BLaER1 treated with 17β-estradiol and CSF1 and Interleukin-3, amounts not matched to agents 10 nM and 100 nM (cell line): ENCODE measurements around the gene KRTAP12-3.

ENCODE experiments used
- H3K27ac ChIP-seq, 11 experiments: shearing (Covaris generic); formaldehyde crosslinking; 2 replicates each; pipeline ENCODE4 v1.8.1; 2022
- H3K27me3 ChIP-seq, 11 experiments: shearing (Covaris generic); formaldehyde crosslinking; 2 replicates each; pipeline ENCODE4 v1.8.1; 2022
- H3K36me3 ChIP-seq, 11 experiments: shearing (Covaris generic); formaldehyde crosslinking; 2 replicates each; pipeline ENCODE4 v1.8.1; 2022
- H3K4me1 ChIP-seq, 10 experiments: shearing (Covaris generic); formaldehyde crosslinking; 2 replicates each; pipeline ENCODE4 v1.8.1; 2022
- H3K4me2 ChIP-seq, 11 experiments: shearing (Covaris generic); formaldehyde crosslinking; 2 replicates each; pipeline ENCODE4 v1.8.1; 2022
- H3K4me3 ChIP-seq, 10 experiments: shearing (Covaris generic); formaldehyde crosslinking; 2 replicates each; pipeline ENCODE4 v1.8.1; 2022
- H3K9ac ChIP-seq, 11 experiments: shearing (Covaris generic); formaldehyde crosslinking; 2 replicates each; pipeline ENCODE4 v1.8.1; 2022
- H3K9me3 ChIP-seq, 11 experiments: shearing (Covaris generic); formaldehyde crosslinking; replicated peaks in 1 of 11; 2 replicates each; pipeline ENCODE4 v1.8.1; 2022
- H4K20me1 ChIP-seq, 11 experiments: shearing (Covaris generic); formaldehyde crosslinking; 2 replicates each; pipeline ENCODE4 v1.8.1; 2022
- Cebpa-rat ChIP-seq, 11 experiments: shearing (Covaris generic); IDR thresholded peaks; 2 replicates each; pipeline ENCODE4 v1.8.1; 2022

Gene KRTAP12-3

DNA sequence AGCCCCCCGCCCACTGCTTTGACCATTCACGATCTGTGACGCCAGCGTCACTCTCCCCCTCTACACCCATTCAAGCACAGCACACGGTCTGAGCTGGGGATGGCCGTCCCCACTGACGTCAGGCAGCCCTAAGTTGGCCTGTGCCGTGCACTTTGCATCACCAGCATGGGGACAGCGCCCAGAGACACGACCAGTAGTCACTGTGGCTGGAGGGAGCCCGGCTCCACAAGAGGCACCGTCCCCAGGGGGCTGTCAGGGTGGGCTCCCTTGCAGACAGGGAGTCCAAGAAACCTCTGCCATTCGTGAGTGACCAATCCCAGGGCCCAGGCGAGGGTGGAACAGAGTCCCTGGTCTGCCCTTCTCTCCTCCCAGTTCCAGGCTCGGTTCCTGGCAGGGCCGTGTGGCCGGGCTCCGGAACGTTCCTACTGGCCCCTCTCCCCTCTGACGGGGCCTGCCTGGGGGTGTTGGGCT, 43.5 kb upstream of the KRTAP12-3 start:
- H3K9me3 ChIP-seq, result peaks cover 29 to 35% (median 31%) of the 10 kb centered on the region in 11 experiments
- no peak overlapping the region for H3K9ac ChIP-seq
- H3K36me3 ChIP-seq, result peaks cover 0 to 7% (median 0%) of the 10 kb centered on the region in 11 experiments; a peak in 4 of 22 replicates
- no peak overlapping the region for H3K4me3 ChIP-seq
- peaks cover 26 to 53% (median 45%) of the 10 kb centered on the region in 10 experiments for H3K4me1 ChIP-seq
- no peaks in the 10 kb centered on the region for H4K20me1 ChIP-seq
- no peak overlapping the region for H3K27ac ChIP-seq
- peak overlapping the region in 5 of 11 experiments; percentile 65 to 77 (median 71); a peak in 10 of 22 replicates for H3K4me2 ChIP-seq
- peaks cover 0 to 5% (median 0%) of the 10 kb centered on the region in 11 experiments; a peak in 3 of 22 replicates for H3K27me3 ChIP-seq
- no peak for TF ChIP-seq Cebpa-rat (IDR thresholded peaks at IDR 0.05)

DNA sequence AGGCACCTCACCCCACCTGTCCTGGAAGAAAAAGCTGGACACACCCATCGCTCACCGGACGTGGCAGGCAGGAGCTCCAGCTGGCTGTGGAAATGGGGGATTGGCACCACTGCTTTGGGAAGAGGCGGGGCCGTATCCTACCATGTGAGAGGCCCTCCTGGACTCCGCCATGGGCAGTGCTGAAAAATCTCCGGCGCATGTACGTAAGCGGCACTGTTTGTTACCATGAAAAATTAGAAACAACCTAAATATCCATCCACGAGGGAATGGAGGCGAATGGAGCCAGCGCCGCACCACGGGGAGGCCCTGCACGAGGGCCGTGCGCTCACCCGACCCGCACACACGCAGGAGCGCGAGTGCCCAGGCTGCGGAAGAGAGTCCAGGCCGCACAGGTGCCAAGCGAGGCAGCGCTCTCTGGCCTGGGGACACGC, 42.8 kb upstream of the KRTAP12-3 start:
- peaks cover 0 to 6% (median 0%) of the 10 kb centered on the region in 11 experiments; a peak in 4 of 22 replicates for H3K36me3 ChIP-seq
- H4K20me1 ChIP-seq, result no peaks in the 10 kb centered on the region
- H3K4me1 ChIP-seq, result peaks cover 30 to 54% (median 46%) of the 10 kb centered on the region in 10 experiments
- H3K9me3 ChIP-seq, result peaks cover 25 to 32% (median 28%) of the 10 kb centered on the region in 11 experiments
- no peak overlapping the region for H3K4me3 ChIP-seq
- H3K27me3 ChIP-seq, result peaks cover 0 to 5% (median 0%) of the 10 kb centered on the region in 11 experiments; a peak in 3 of 22 replicates
- no peak overlapping the region for H3K9ac ChIP-seq
- peak overlapping the region in 8 of 11 experiments; percentile 50 to 77 (median 66); a peak in 13 of 22 replicates for H3K4me2 ChIP-seq
- H3K27ac ChIP-seq, result no peak overlapping the region
- no peak for TF ChIP-seq Cebpa-rat (IDR thresholded peaks at IDR 0.05)

DNA sequence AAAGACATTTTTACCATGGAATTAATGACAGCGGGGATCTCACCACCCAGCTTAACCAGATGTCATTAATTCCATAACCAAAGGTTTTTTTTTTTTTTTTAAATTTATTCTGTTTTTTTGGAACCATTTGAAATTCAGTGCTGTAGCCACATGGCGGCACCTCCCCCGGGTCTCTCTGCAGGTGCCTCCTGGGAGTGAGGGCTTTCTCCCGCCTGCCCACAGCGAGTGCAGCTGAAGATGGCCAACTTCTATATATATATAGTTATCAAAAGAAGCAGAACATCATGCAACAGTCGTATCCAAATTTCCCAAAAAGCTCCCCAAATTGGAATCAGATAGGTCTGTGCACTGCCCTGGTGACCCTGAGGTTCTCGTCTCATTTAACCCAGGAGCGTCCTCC, 42.3 kb upstream of the KRTAP12-3 start:
- H3K27ac ChIP-seq, result no peak overlapping the region
- no peaks in the 10 kb centered on the region for H4K20me1 ChIP-seq
- peaks cover 30 to 54% (median 46%) of the 10 kb centered on the region in 10 experiments for H3K4me1 ChIP-seq
- peaks cover 0 to under 1% (median 0%) of the 10 kb centered on the region in 11 experiments; a peak in 2 of 22 replicates for H3K36me3 ChIP-seq
- H3K4me3 ChIP-seq, result no peak overlapping the region
- peak overlapping the region in 9 of 11 experiments; percentile 44 to 77 (median 65); a peak in 18 of 22 replicates for H3K4me2 ChIP-seq
- no peak overlapping the region for H3K9ac ChIP-seq
- peaks cover 25 to 30% (median 27%) of the 10 kb centered on the region in 11 experiments for H3K9me3 ChIP-seq
- peaks cover 0 to 5% (median 0%) of the 10 kb centered on the region in 11 experiments; a peak in 3 of 22 replicates for H3K27me3 ChIP-seq
- no peak for TF ChIP-seq Cebpa-rat (IDR thresholded peaks at IDR 0.05)

DNA sequence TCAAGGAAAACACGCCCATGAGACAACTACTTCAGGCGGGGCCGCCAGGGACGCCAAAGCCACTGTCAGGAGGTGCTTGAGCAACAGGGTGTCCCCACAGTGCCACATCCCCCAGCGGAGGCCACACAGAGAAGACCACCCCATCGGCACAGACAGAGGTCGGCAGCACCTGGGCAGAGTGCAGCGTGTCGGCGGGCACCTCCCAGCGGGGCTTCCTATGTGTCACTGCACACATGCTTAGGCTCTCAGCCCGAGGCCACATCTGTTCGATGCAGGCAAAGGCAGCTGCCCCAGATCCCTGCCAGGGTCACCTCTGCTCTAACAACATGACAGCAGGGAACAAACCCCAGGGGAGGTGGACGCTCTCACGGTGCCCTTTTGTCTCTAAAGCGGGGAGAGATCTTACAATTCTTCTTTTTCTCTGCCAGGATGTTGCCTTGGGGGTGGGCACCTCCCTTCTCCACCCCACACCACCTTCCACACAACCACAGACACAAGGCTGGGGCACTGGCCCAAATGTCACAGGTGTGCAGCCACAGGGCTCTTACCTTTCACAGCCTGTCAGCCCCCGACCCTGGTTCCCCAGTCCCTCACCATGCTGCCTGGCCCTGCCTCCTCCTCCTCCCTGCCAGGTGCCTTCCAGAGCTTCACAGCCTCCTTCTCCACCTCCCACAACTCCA, 41.7 kb upstream of the KRTAP12-3 start:
- no peaks in the 10 kb centered on the region for H3K36me3 ChIP-seq
- H3K4me2 ChIP-seq, result peak overlapping the region in 9 of 11 experiments; percentile 44 to 77 (median 65); a peak in 18 of 22 replicates
- peaks cover 19 to 27% (median 21%) of the 10 kb centered on the region in 11 experiments for H3K9me3 ChIP-seq
- H3K4me3 ChIP-seq, result no peak overlapping the region
- H4K20me1 ChIP-seq, result no peaks in the 10 kb centered on the region
- H3K27ac ChIP-seq, result no peak overlapping the region; a peak in 1 of 22 replicates
- peaks cover 0 to 5% (median 0%) of the 10 kb centered on the region in 11 experiments; a peak in 3 of 22 replicates for H3K27me3 ChIP-seq
- H3K4me1 ChIP-seq, result peaks cover 30 to 54% (median 46%) of the 10 kb centered on the region in 10 experiments
- TF ChIP-seq Cebpa-rat (IDR thresholded peaks at IDR 0.05), result no peak
- H3K9ac ChIP-seq, result peak overlapping the region in 3 of 11 experiments; percentile 14 to 37 (median 27); a peak in 3 of 22 replicates

DNA sequence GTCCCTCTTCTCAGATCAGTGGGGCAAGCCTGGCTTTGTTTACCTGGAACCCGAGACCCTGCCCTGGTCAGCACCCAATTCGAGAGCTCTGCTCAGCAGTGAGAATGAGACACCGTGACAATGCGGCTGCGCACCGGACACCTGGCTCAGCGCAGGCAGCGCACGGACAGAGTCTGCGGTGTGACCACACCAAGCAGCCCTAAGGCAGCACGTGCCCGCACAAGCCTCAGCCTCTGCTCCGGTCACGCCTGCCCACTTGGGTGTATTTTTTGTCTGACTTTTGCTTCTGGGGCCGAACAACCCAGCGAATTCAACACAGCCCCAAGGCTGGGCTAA, 41.2 kb upstream of the KRTAP12-3 start:
- no peak for TF ChIP-seq Cebpa-rat (IDR thresholded peaks at IDR 0.05)
- H3K9ac ChIP-seq, result peak overlapping the region in 1 of 11 experiments; percentile 27; a peak in 2 of 22 replicates
- peaks cover 30 to 54% (median 46%) of the 10 kb centered on the region in 10 experiments for H3K4me1 ChIP-seq
- no peak overlapping the region; a peak in 1 of 22 replicates for H3K27ac ChIP-seq
- H3K27me3 ChIP-seq, result peaks cover 0 to 5% (median 0%) of the 10 kb centered on the region in 11 experiments; a peak in 3 of 22 replicates
- H3K36me3 ChIP-seq, result no peaks in the 10 kb centered on the region
- H4K20me1 ChIP-seq, result no peaks in the 10 kb centered on the region
- no peak overlapping the region for H3K4me3 ChIP-seq
- peaks cover 14 to 27% (median 16%) of the 10 kb centered on the region in 11 experiments for H3K9me3 ChIP-seq
- peak overlapping the region in 9 of 11 experiments; percentile 44 to 77 (median 65); a peak in 17 of 22 replicates for H3K4me2 ChIP-seq

DNA sequence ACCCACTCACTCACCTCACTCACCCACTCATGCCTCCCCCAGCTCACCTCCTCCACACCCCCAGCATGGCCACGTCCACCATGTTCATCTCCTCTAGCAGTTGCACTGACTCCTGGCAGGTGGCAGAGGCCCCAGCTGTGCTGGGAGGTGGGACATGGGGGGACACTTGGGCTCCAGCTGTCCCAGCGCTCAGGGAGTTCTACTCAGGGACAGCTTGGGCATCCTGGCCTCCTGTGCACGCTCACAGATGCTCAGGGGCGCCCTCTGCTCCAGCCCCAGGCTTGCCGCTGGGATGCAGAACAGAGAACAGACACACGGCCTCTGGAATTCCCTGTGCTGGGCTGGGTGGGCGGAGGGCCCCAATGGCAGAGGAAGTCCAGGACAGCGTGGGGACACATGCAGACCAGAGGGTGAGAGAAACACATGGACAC, 40.6 kb upstream of the KRTAP12-3 start:
- Histone ChIP-seq H3K4me1 (peaks cover 34 to 54% (median 46%) of the 10 kb centered on the region in 10 experiments), H4K20me1 (no peaks in the 10 kb centered on the region), H3K4me2 (peak overlapping the region in 8 of 11 experiments; percentile 50 to 77 (median 72); a peak in 11 of 22 replicates), H3K36me3 (no peaks in the 10 kb centered on the region), H3K4me3 (no peak overlapping the region), H3K27me3 (peaks cover 0 to 5% (median 0%) of the 10 kb centered on the region in 11 experiments; a peak in 3 of 22 replicates), H3K9me3 (peaks cover 8 to 27% (median 13%) of the 10 kb centered on the region in 11 experiments; a peak in 21 of 22 replicates), H3K9ac (no peak overlapping the region), H3K27ac (no peak overlapping the region)
- no peak for TF ChIP-seq Cebpa-rat (IDR thresholded peaks at IDR 0.05)

DNA sequence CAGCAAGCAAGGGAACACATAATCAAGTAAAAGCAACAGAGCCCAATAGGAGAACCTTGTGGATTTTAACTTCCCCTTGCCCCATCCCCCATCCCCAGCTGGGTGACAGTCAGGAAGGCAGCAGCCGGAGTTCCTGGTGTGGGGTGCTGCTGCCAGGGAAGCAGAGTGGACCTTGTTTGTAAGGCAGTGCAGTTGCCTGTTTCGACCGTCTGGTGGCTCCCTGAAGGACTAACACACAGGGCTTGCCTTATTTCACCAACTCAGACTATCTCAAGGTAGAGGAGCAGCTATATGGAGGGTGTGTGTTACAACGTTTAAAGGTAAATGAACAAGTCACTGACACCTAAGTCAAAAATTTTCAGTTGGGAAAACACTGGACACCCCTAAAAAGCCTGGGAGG, 39.2 kb upstream of the KRTAP12-3 start:
- no peaks in the 10 kb centered on the region for H4K20me1 ChIP-seq
- peaks cover 38 to 54% (median 49%) of the 10 kb centered on the region in 10 experiments for H3K4me1 ChIP-seq
- no peak overlapping the region for H3K4me3 ChIP-seq
- no peak overlapping the region for H3K9ac ChIP-seq
- peak overlapping the region; percentile 58 to 86 (median 72) for H3K4me2 ChIP-seq
- no peak for TF ChIP-seq Cebpa-rat (IDR thresholded peaks at IDR 0.05)
- peaks cover 15 to 36% (median 23%) of the 10 kb centered on the region in 11 experiments for H3K9me3 ChIP-seq
- H3K36me3 ChIP-seq, result no peaks in the 10 kb centered on the region
- H3K27me3 ChIP-seq, result peaks cover 0 to 5% (median 0%) of the 10 kb centered on the region in 11 experiments; a peak in 3 of 22 replicates
- peak overlapping the region in 5 of 11 experiments; percentile 18 to 44 (median 36); a peak in 5 of 22 replicates for H3K27ac ChIP-seq

DNA sequence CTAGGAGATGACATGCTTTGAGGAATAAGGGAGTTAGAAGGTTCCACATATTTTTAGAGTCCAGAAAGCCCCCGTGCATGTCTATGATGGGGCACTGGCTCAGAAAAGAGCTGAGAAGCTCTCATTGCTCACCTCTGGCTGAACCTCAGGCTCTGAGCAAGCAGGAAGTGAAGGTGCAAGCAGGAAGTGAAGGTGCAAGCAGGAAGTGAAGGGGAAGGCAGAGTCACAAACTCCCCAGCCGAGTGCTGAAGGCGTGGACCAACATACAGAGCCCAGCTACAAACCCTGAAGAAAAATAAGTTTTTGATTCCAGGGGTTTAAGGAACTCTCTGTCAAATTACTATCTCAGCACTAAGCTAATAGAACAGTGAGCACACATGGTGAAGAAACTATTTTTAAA, 38.8 kb upstream of the KRTAP12-3 start:
- Histone ChIP-seq H3K9ac (no peak overlapping the region), H4K20me1 (no peaks in the 10 kb centered on the region), H3K4me1 (peaks cover 38 to 54% (median 49%) of the 10 kb centered on the region in 10 experiments), H3K27ac (peak overlapping the region in 3 of 11 experiments; percentile 1 to 18 (median 12); a peak in 2 of 22 replicates), H3K27me3 (peaks cover 0 to 5% (median 0%) of the 10 kb centered on the region in 11 experiments; a peak in 3 of 22 replicates), H3K9me3 (peaks cover 19 to 40% (median 27%) of the 10 kb centered on the region in 11 experiments), H3K4me2 (peak overlapping the region; percentile 58 to 86 (median 72)), H3K36me3 (no peaks in the 10 kb centered on the region), H3K4me3 (no peak overlapping the region)
- TF ChIP-seq Cebpa-rat (IDR thresholded peaks at IDR 0.05), result no peak

DNA sequence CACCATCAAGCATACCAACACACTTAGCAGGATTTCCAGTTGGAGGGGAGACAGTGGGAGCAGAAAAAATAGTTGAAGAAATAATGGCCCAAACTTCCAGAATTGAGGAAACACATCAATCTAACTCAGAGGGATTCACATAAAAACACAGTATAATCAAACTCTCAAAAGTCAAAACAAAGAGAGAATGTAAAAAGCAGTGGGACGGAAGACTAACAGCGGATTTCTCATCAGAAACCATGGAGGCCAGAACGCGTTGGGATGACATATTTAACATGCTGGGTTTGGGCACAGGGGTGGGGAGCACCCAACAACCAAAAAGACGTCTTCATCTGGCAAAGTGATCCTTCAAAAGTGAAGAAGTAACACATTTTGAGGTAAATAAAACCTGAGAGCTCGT, 37.8 kb upstream of the KRTAP12-3 start:
- H3K4me1 ChIP-seq, result peaks cover 36 to 48% (median 42%) of the 10 kb centered on the region in 10 experiments
- no peak overlapping the region for H3K27ac ChIP-seq
- H3K9ac ChIP-seq, result no peak overlapping the region
- H4K20me1 ChIP-seq, result no peaks in the 10 kb centered on the region
- peaks cover 29 to 49% (median 37%) of the 10 kb centered on the region in 11 experiments for H3K9me3 ChIP-seq
- H3K36me3 ChIP-seq, result no peaks in the 10 kb centered on the region
- peaks cover 0 to 5% (median 0%) of the 10 kb centered on the region in 11 experiments; a peak in 3 of 22 replicates for H3K27me3 ChIP-seq
- no peak overlapping the region for H3K4me2 ChIP-seq
- H3K4me3 ChIP-seq, result no peak overlapping the region
- no peak for TF ChIP-seq Cebpa-rat (IDR thresholded peaks at IDR 0.05)
